ENCODE results near the gene SMARCA4. TPM values are rescaled to one million over a fixed set of nuclear protein-coding genes. Genes with fewer than 3 reads are reported as not detected.
A peak's percentile ranks its signal among the peaks of the same experiment; 100 is the strongest.

SMARCA4 gene
- total and polyA plus RNA-seq, 11 donors, result 34.1 to 70.9 (median 48.6) TPM

GRCh38 chr19:11105014-11105636 lies 144.3 kb downstream of the SMARCA4 start:
- ATAC-seq, result peak in 2 of 4 donors; percentile 4 to 31
- intact Hi-C loops (cut with DNase I), result no loop called here
- DNase-seq, result no peak
- Histone ChIP-seq H3K4me1 (peaks cover 0 to 3% (median 0%) of the 10 kb centered on the region in 12 donors), H3K4me3 (no peak overlapping the region), H3K27me3 (no peaks in the 10 kb centered on the region), H3K27ac (no peak overlapping the region), H3K36me3 (peaks cover 4 to 99% (median 96%) of the 10 kb centered on the region in 9 donors), H3K9me3 (no peaks in the 10 kb centered on the region)
- WGBS, 4 donors, result 90 to 94% (median 93%) methylated on average over 11 to 36 of the region's 36 CpGs
- TF ChIP-seq CTCF (IDR thresholded peaks at IDR 0.05), result no peak
- no peak for TF ChIP-seq POLR2A (IDR thresholded peaks at IDR 0.05)

GRCh38 chr19:11106477-11106876 lies 145.6 kb downstream of the SMARCA4 start:
- H3K36me3 ChIP-seq, result peaks cover 2 to 100% (median 98%) of the 10 kb centered on the region in 9 donors
- H3K27me3 ChIP-seq, result no peaks in the 10 kb centered on the region
- H3K27ac ChIP-seq, result peak overlapping the region in 3 of 12 donors; percentile 10 to 43 (median 39)
- 66 to 83% (median 75%) methylated on average over 13 of the region's 13 CpGs for WGBS, 4 donors
- H3K9me3 ChIP-seq, result no peaks in the 10 kb centered on the region
- H3K4me1 ChIP-seq, result no peaks in the 10 kb centered on the region
- peak; percentile 58 to 83 (median 72) for ATAC-seq
- no peak overlapping the region for H3K4me3 ChIP-seq
- TF ChIP-seq CTCF (IDR thresholded peaks at IDR 0.05) (peak in 2 of 12 donors; percentile 7 to 15), POLR2A (IDR thresholded peaks at IDR 0.05) (no peak)
- intact Hi-C loops (cut with DNase I), result no loop called here
- peak; percentile 56 to 88 (median 74) for DNase-seq

- Histone ChIP-seq H3K9me3 (no peaks in the 10 kb centered on the region), H3K4me3 (no peak overlapping the region), H3K36me3 (peaks cover 7 to 100% (median 96%) of the 10 kb centered on the region in 9 donors), H3K4me1 (no peaks in the 10 kb centered on the region), H3K27me3 (no peaks in the 10 kb centered on the region), H3K27ac (no peak overlapping the region)
- TF ChIP-seq CTCF (IDR thresholded peaks at IDR 0.05), result no peak
- intact Hi-C loops (cut with DNase I), result no loop called here
- WGBS, 4 donors, result 92 to 95% (median 94%) methylated on average over 6 of the region's 6 CpGs
- DNase-seq (no peak), ATAC-seq (no peak)
Observed at GRCh38 chr19:11108746-11109145, 147.9 kb downstream of the SMARCA4 start.

GRCh38 chr19:11111117-11111770 lies 150.4 kb downstream of the SMARCA4 start:
- Histone ChIP-seq H3K4me3 (no peak overlapping the region), H3K27ac (no peak overlapping the region), H3K27me3 (no peaks in the 10 kb centered on the region), H3K4me1 (no peaks in the 10 kb centered on the region), H3K36me3 (peaks cover 10 to 100% (median 97%) of the 10 kb centered on the region in 9 donors), H3K9me3 (no peaks in the 10 kb centered on the region)
- intact Hi-C loops (cut with DNase I), result loop anchor here in 1 of 10 donors (10.0 kb wide), 1 partner anchor 166 kb away; no protein-coding TSS in a partner anchor
- DNase-seq (no peak), ATAC-seq (no peak)
- TF ChIP-seq CTCF (IDR thresholded peaks at IDR 0.05) (no peak), POLR2A (IDR thresholded peaks at IDR 0.05) (no peak)
- 91 to 95% (median 93%) methylated on average over 10 to 15 of the region's 15 CpGs for WGBS, 4 donors
